ENCODE measurements around the gene B4GALT5. TPM values are rescaled to one million over a fixed set of nuclear protein-coding genes. Genes with fewer than 3 reads are reported as not detected.

B4GALT5 gene
- polyA plus RNA-seq, 1 donor (not counting 4 experiments of a cell fraction or from before 2014, with no cell fraction given), result 23.5 TPM

- no peak overlapping the region for H3K9ac ChIP-seq (ENCODE audit: control insufficient read depth, extremely low read depth, insufficient read depth, low read length)
- no peaks in the 10 kb centered on the region for H3K79me2 ChIP-seq (ENCODE audit: control insufficient read depth, insufficient read depth, low read length)
- H3K4me3 ChIP-seq (ENCODE audit: control insufficient read depth in 2 of 3, extremely low read depth in 1 of 3, insufficient read depth in 2 of 3, low read depth in 1 of 3, low read length in 3 of 3), result no peak overlapping the region
- no peak for DNase-seq (ENCODE audit: low read depth, low spot score)
- H2AFZ ChIP-seq (ENCODE audit: control insufficient read depth, low read length), result no peak overlapping the region
- H3K4me2 ChIP-seq (ENCODE audit: control insufficient read depth, extremely low read depth, insufficient read depth, low read depth, low read length), result no peak overlapping the region
- no peaks in the 10 kb centered on the region for H3K9me3 ChIP-seq (ENCODE audit: control insufficient read depth, low read depth, low read length)
- H3K36me3 ChIP-seq (ENCODE audit: control insufficient read depth in 2 of 2, extremely low read depth in 1 of 2, insufficient read depth in 2 of 2, low read length in 2 of 2), result peaks cover 18 to 19% of the 10 kb centered on the region in 2 experiments
- H4K20me1 ChIP-seq (ENCODE audit: control insufficient read depth, extremely low read depth, insufficient read depth, low read length), result no peaks in the 10 kb centered on the region
- no peak overlapping the region for H3K27ac ChIP-seq (ENCODE audit: control insufficient read depth, insufficient read depth, low read length)
- H3K9me1 ChIP-seq (ENCODE audit: control insufficient read depth, extremely low read depth, insufficient read depth, low read length), result no peaks in the 10 kb centered on the region
- dilution Hi-C loops (cut with MboI; ENCODE audit: extremely low pct_ligation_motif_present, low sequenced_read_pairs), result no loop called here
- TF ChIP-seq CTCF (optimal IDR thresholded peaks at IDR 0.05 in 1 of 3, IDR thresholded peaks at IDR 0.05 in 1 of 3, conservative IDR thresholded peaks at IDR 0.05 in 1 of 3; ENCODE audit: extremely low read depth in 1 of 3, insufficient read depth in 2 of 3, low read length in 3 of 3) (no peak), EZH2 (IDR thresholded peaks at IDR 0.05; ENCODE audit: low read length) (no peak)
- FAIRE-seq, result no peak
- no peaks in the 10 kb centered on the region for H3K4me1 ChIP-seq (ENCODE audit: control insufficient read depth, extremely low read depth, insufficient read depth, low read length)
- no peaks in the 10 kb centered on the region for H3K27me3 ChIP-seq (ENCODE audit: control insufficient read depth, extremely low read depth, insufficient read depth, low read length)
These were observed 68.6 kb downstream of the B4GALT5 start for GRCh38 chr20:49644980-49645565.

GRCh38 chr20:49642816-49643215 is 70.9 kb downstream of the B4GALT5 start:
- H3K79me2 ChIP-seq (ENCODE audit: control insufficient read depth, insufficient read depth, low read length), result no peaks in the 10 kb centered on the region
- H3K36me3 ChIP-seq (ENCODE audit: control insufficient read depth in 2 of 2, extremely low read depth in 1 of 2, insufficient read depth in 2 of 2, low read length in 2 of 2), result peaks cover 20 to 22% of the 10 kb centered on the region in 2 experiments

More at GRCh38 chr20:49642816-49643215, 70.9 kb downstream of the B4GALT5 start:
- H4K20me1 ChIP-seq (ENCODE audit: control insufficient read depth, extremely low read depth, insufficient read depth, low read length), result no peaks in the 10 kb centered on the region
- dilution Hi-C loops (cut with MboI; ENCODE audit: extremely low pct_ligation_motif_present, low sequenced_read_pairs), result no loop called here
- no peak overlapping the region for H3K27ac ChIP-seq (ENCODE audit: control insufficient read depth, insufficient read depth, low read length)
- no peak overlapping the region for H2AFZ ChIP-seq (ENCODE audit: control insufficient read depth, low read length)
- no peak overlapping the region for H3K9ac ChIP-seq (ENCODE audit: control insufficient read depth, extremely low read depth, insufficient read depth, low read length)
- TF ChIP-seq CTCF (optimal IDR thresholded peaks at IDR 0.05 in 1 of 3, IDR thresholded peaks at IDR 0.05 in 1 of 3, conservative IDR thresholded peaks at IDR 0.05 in 1 of 3; ENCODE audit: extremely low read depth in 1 of 3, insufficient read depth in 2 of 3, low read length in 3 of 3), result no peak
- H3K27me3 ChIP-seq (ENCODE audit: control insufficient read depth, extremely low read depth, insufficient read depth, low read length), result no peaks in the 10 kb centered on the region
- H3K4me2 ChIP-seq (ENCODE audit: control insufficient read depth, extremely low read depth, insufficient read depth, low read depth, low read length), result no peak overlapping the region
- no peaks in the 10 kb centered on the region for H3K9me3 ChIP-seq (ENCODE audit: control insufficient read depth, low read depth, low read length)
- H3K9me1 ChIP-seq (ENCODE audit: control insufficient read depth, extremely low read depth, insufficient read depth, low read length), result no peaks in the 10 kb centered on the region
- H3K4me3 ChIP-seq (ENCODE audit: control insufficient read depth in 2 of 3, extremely low read depth in 1 of 3, insufficient read depth in 2 of 3, low read depth in 1 of 3, low read length in 3 of 3), result no peak overlapping the region
- H3K4me1 ChIP-seq (ENCODE audit: control insufficient read depth, extremely low read depth, insufficient read depth, low read length), result no peaks in the 10 kb centered on the region
- no peak for FAIRE-seq
- DNase-seq (ENCODE audit: low read depth, low spot score), result no peak
